Hematopoietic multipotent progenitor cell treated with erythropoietin and hydrocortisone succinate and interleukin-3 and kit ligand, for 6 days (in vitro differentiated cells): Measurements from ENCODE around the gene CRTAP.
"Not testable (repeated sequence)": the region's sequence is repeated elsewhere in the genome, so short reads cannot be mapped to it uniquely, and the experiment has no call there.

Experiments used
- DNase-seq: peaks from one replicate; pipeline ENCODE4 v3.0.0-alpha.2; 2015

CRTAP gene

GRCh38 chr3:33145221-33145900 lies 31.5 kb downstream of the CRTAP start:
- DNase-seq: no peak

DNA sequence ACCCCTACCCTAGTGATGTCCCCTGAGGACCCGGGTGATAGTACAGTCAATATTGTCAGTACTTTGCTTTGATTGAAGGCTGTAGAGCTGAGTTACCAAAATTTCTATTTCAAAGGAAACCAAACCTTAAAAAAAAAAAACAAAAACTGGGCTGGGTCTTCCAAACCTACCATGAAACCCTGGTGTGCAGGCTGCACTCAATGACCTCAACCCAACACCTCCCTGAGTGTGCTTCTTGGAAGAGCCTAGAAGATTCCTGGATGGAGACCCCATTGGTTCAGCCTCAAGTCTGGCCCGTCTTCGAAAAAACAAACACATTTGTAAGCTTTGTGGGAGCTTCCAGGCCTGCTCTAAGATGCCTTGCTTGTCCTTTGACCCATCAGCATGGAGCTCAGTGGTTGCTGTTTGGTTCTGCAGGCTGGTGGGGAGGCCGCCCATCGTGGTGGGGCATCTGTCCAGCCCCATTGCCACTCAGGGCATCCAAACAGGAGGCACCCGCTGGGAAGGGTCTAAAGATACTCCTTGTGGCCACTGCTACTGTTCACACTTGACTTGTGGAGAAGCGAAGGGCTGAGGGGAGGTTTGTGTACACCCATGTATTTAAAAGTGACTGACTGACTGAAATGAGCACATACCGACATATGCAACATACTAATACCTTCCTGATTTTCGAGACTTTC lies 32.2 kb downstream of the CRTAP start:
- DNase-seq: no peak

DNA sequence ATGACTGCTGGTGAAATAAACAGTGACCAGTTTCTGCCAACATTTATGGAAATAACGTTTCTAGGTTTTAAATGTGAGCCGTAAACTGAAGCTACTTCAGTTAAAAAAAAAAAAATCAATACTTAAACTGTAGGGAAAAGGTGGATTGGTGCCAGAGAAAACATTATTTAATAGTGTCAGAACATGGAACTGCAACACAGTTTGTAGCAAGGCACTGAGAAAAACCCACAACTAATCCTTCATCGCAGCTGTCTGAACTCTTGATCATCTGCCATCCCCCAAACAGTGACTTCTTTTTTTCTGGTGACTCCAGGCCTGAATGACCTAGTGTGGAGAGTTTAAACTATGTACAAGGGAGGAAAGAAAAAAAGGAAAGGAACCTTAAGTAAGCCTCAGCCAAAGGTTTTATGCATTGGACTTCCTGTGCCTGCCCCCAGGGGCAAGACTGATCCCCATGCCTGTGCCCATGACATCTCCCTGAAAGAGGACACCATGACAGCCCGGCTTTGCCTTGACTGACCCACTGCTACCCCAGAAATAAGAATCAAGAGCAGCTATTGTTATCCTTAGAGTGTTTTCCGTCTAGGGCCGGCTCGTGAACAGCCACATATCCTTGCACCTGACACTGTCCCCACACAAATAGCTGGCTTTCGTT lies 33.1 kb downstream of the CRTAP start:
- DNase-seq: peak; percentile 43

- DNase-seq: peak; percentile 59
Observed at GRCh38 chr3:33149342-33149741, 35.5 kb downstream of the CRTAP start.

GRCh38 chr3:33152363-33153360 lies 38.8 kb downstream of the CRTAP start:
- no peak for DNase-seq

DNA sequence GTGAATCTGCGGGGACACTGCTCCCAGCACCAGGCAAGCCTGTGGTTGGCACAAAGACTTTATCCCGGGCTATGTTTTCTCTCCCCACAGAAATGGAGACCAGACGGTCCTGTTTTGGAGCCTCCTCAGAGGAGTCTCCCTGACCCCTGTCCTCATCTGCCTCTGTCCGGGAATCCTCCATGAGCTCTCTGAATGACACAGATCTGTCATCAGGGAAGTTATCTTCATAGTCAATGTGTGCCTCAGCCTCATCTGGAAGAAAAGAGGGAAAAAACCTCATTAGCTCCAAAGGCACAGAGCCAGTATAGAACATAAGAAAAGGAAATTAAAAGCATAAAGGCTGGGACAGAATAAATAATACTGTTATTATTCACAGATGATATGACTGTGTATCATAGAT lies 40.0 kb downstream of the CRTAP start:
- no peak for DNase-seq

GRCh38 chr3:33155301-33155700 lies 41.5 kb downstream of the CRTAP start:
- DNase-seq: no peak

DNA sequence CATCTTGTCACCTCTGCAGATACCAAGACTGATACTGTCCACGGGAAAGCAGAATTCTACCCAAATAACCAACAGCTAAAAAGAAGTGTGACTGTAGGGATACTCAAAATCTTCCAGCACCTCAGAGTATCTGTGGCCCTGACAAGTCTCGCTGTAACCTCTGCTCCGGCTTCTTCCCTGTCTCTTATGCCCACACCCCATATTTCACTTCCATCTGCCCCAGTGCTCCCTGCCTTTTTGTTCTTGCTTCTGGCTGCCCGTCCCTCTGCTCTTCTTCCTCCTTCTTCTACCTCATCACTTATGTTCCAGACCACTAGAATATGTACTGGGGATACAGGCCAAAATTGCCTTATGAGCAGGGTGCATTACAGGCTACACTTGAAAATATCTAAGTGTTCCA lies 45.4 kb downstream of the CRTAP start:
- DNase-seq: no peak

DNA sequence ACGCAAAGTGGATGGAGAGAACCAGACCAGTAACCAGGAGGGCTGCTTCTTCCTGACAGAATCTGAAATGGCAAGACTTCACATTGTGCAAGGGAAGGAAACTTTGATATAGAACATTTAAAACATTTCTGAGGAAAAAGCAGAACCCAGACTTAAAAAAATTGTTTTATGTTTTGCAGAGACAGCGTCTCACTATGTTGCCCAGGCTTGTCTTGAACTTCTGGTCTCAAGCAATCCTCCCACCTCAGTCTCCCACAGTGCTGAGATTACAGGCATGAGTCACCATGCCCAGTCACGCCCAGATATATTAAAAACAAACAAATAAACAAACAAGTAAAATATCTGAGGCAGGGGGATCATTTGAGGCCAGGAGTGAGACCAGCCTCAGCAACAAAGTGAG lies 46.2 kb downstream of the CRTAP start:
- DNase-seq: no peak

DNA sequence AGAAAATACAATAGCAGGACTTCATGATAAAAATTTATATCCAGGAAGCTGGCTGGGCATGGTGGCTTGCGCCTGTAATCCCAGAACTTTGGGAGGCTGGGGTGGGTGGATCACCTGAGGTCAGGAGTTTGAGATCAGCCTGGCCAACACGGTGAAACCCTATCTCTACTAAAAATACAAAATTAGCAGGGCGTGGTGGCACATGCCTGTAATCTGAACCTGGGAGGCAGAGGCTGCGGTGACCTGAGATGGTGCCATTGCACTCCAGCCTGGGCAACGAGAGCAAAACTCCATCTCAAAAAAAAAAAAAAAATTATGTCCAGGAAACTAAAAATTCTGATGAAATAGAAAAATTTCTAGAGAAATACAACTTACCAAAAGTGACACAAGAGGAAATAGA lies 48.8 kb downstream of the CRTAP start:
- DNase-seq: not testable (repeated sequence)

GRCh38 chr3:33165372-33165771 lies 51.6 kb downstream of the CRTAP start:
- DNase-seq: no peak

DNA sequence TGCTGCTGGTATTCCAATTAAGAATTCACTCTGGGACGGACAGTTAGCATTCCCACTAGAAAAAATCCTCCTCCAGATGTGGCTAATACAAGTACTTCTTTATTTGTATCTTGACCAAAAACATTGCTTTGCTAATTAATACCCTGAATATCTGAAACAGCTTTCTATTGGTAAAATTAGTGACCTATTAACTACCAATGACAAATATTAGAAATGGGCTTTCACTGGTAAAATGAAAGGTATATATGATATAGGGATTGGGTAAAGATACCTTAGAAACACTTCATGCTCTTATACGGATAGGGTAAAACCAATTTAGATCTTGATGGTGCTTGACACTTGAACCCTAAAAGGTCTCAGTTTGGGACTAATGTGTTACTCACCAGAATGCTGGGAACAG lies 52.3 kb downstream of the CRTAP start:
- no peak for DNase-seq

- DNase-seq: no peak
Observed at GRCh38 chr3:33167284-33167683, 53.5 kb downstream of the CRTAP start.

GRCh38 chr3:33167716-33168336 lies 54.0 kb downstream of the CRTAP start:
- DNase-seq: no peak

- no peak for DNase-seq
Observed at GRCh38 chr3:33170531-33170930, 56.7 kb downstream of the CRTAP start.

- no peak for DNase-seq
Observed at GRCh38 chr3:33171580-33171979, 57.8 kb downstream of the CRTAP start.

GRCh38 chr3:33173103-33173502 lies 59.3 kb downstream of the CRTAP start:
- DNase-seq: no peak

DNA sequence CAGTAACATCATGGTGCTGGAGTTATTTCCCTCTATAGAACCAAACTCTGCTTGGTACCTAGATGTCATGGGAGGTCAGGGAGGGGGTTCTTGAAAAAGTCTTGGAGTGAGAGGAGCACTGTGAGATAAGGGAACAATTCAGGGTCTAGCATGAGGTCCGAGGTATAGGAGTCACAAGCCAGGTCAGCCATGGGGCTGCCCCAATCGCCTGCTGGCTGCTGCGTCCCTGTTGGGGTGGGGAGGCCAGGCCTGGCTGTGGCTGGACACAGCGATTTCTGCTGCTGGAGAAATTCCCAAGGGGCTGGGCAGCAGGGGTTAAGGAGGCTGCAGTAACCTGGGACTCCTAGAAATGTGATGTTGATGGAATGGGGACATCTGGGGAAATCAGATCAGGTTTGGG lies 59.9 kb downstream of the CRTAP start:
- no peak for DNase-seq

DNA sequence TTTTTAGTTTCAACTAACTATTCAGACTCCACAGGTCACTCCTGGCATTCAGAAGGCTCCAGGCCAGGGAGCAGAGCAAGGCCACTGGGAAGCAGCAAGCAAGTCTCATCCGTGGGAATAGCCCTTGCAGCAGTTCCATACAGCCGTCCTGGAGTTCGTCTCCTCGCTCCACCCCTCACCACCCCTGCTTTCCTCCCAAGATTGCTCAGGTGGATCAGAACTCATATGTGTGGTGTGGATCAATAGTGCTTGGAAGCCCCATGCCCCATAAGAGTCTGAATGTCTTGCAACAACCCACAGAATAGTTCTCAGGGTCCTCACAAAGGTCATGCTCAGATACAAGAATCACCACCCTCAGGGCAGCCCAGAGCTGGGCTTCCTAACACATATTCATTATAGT lies 60.3 kb downstream of the CRTAP start:
- no peak for DNase-seq

- no peak for DNase-seq
Observed at GRCh38 chr3:33174711-33175414, 61.0 kb downstream of the CRTAP start.

GRCh38 chr3:33179132-33179531 lies 65.3 kb downstream of the CRTAP start:
- no peak for DNase-seq

DNA sequence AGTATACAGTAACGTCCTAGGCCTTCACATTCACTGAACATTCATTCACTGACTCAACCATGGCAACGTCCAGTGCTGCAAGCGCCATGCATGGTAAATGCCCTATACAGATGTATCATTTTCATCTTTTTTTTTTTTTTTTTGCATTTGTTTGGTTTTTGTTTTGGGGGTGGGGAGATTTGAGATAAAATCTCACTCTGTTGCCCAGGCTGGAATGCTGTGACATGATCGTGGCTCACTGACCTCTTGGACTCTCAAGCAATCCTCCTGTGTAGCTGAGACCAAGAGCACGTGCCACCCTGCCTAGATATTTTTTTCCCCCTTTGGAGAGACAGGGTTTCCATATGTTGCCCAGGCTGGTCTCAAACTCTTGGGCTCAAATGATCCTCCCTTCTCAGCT lies 67.4 kb downstream of the CRTAP start:
- no peak for DNase-seq
